HG02571 (cell line): ENCODE data around the gene GMPS.
"Not testable (repeated sequence)": the region's sequence is repeated elsewhere in the genome, so short reads cannot be mapped to it uniquely, and the experiment has no call there.

Experiments
- ATAC-seq: cut with Tn5 transposase; IDR thresholded peaks from one replicate; pipeline ENCODE4 v1.9.1; 2021; ENCODE audit warnings: mild to moderate bottlenecking, moderate library complexity; ENCODE audit not compliant: unreplicated experiment

Gene GMPS

GRCh38 chr3:155870133-155870944 is at the start of gene GMPS:
TSS of gene GMPS (plus strand) at chr3:155870650. CDS start at chr3:155870871, 221 bp downstream.
- peak; percentile 90 for ATAC-seq

DNA sequence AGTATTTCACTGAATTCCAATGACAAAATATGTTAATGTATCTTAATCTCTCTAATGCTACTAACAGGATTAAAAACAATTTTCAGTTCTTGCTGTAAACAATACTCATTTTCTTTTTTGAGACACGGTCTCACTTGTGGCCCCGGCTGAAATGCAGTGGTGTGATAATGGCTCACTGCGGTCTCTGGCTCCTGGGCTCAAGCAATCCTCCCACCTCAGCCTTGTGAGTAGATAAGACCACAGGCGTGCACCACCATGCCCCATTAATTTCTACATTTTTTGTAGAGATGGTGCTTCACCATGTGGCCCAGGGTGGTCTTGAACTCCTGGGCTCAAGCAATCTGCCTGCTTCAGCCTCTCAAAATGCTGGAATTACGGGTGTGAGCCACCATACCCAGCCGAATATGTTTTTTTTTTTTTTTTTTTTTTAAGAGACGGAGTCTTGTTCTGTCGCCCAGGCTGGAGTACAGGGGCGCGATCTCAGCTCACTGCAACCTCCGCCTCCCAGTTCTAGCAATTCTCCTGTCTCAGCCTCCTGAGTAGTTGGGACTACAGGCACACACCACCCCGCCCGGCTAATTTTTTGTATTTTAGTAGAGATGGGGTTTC is 41.9 kb upstream of the GMPS start:
- not testable (repeated sequence) for ATAC-seq

DNA sequence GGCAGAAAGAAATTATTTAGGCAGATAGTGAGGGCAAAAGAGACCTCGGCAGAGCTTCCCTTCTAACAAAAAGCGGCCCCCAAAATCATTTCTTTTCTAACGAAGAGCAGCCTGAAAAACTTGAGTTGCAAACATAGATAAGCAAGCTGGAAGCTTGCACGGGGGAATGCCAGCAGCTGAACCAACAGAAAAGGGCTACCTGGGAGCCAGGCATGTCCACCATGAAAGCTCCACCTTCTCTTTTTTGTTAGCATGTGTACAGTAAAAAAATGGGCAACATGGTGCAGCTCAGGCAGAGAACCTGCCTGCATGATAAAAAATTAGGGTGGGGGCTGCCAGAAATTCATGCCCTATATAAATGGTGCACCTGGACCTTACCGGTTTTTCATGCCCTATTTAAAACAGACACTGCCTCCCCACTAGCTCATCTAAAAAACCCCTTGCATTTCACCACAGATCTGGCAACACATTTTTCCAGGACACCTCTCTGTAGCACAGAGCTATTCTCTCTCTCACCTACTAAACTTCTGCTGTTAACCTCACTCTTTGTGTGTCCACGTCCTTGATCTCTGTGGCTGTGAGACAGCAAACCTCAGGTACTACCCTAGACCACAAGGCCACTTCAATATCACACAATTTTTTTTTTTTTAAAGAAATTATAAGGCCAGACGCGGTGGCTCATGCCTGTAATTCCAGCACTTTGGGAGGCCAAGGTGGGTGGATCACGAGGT is 34.9 kb upstream of the GMPS start:
- no peak for ATAC-seq

DNA sequence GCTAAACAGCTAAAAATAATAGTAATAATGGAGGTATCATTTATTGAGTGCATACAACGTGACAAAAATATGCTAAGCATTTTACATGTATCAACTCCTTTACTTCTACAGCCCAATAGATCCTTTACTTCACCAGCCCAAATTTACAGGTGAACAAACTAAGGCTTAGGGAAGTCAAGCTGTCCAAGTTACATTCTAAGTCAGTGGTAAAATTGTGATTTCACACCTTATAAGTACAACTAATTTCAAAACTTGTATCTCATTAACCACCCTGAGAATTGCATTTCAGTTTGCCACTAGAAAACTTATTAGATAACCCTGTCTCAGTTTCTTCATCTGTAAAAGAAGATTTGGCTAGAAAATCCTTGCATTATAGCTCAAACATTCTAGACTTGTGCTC is 26.9 kb upstream of the GMPS start:
- ATAC-seq: no peak

GRCh38 chr3:155846119-155846518 is 24.3 kb upstream of the GMPS start:
- no peak for ATAC-seq

- no peak for ATAC-seq
These were observed 22.5 kb upstream of the GMPS start for GRCh38 chr3:155847993-155848392.

- not testable (repeated sequence) for ATAC-seq
These were observed 21.0 kb upstream of the GMPS start for GRCh38 chr3:155849404-155849803.

- no peak for ATAC-seq
These were observed 18.1 kb upstream of the GMPS start for GRCh38 chr3:155852341-155852740.

DNA sequence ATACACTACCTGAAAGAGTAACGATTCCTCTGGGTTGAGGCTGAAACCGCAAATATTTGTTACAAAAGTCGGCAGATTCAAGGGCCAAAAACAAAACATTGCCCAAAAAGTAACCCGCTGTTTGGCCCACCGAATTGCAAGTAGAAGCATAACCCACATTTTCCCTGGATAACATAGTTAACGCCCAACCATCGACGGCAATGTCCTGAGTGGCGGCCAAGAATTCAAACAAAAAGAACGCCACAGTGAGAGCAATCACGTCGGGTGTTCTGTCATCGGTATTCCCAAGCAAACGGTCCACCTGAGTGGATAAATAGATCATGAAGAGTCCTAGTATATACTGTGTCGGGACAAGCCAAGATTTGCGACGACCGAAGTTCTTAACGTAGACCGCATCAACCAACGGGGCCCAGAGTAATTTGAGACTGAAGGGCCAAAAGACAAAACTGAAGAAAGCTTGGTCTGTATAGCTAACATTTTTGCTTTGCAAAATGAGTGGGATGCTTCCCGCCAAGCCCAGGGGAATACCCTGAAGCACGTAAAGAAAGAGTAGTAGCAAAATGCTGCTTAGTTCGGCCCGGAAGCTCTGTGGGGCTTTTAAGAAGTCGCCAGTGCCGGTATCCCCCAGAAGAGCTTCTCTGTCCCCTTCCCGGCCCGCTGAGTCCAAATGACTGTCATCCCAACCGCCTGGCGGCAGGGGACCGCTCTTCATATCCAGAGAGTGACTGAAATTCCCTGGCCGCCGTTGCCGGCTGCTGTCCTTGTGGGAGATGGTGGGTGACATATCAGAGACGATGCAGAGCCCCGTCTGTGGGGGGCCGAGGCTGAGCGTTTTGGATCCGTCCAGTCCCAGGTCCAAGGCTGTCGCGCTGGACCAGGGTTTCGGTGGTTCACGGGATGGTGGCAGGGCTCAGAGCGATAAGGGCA is 17.0 kb upstream of the GMPS start:
- peak; percentile 16 for ATAC-seq

- ATAC-seq: peak; percentile 94
These were observed 16.1 kb upstream of the GMPS start, which contains the start of gene SLC33A1 for GRCh38 chr3:155854141-155854940. TSS of gene SLC33A1 (minus strand) at chr3:155854427. CDS start at chr3:155853997, 430 bp downstream.

DNA sequence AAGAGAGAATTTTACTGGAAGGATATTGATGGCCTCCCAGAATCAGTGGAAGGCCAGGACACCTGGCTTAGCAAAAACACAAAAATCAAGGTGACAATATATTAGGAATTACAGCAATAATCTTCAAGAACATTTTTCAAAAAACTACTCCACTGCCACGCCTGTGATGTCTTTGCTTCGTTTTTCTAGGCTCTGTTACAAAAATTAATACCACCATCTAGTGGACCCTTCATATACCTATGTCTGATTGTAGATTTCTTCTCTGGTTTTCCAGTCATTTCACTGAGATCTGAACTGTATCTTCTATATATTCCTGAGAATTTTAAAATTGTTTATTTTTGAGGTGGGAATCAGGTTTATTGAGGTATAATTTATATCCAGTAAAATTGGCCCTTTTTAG is 10.6 kb upstream of the GMPS start:
- ATAC-seq: no peak

DNA sequence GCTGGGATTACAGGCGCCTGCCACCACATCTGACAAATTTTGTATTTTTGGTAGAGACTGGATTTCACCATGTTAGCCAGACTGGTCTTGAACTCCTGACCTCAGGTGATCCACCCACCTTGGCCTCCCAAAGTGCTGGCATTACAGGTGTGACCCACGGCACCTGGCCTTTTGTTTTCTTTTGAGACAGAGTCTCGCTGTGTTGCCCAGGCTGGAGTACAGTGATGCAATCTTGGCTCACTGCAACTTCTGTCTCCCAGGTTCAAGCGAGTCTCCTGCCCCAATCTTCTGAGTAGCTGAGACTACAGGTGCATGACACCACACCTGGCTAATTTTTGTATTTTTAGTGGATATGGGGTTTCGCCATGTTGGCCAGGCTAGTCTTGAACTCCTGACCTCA is 10.0 kb upstream of the GMPS start:
- not testable (repeated sequence) for ATAC-seq

DNA sequence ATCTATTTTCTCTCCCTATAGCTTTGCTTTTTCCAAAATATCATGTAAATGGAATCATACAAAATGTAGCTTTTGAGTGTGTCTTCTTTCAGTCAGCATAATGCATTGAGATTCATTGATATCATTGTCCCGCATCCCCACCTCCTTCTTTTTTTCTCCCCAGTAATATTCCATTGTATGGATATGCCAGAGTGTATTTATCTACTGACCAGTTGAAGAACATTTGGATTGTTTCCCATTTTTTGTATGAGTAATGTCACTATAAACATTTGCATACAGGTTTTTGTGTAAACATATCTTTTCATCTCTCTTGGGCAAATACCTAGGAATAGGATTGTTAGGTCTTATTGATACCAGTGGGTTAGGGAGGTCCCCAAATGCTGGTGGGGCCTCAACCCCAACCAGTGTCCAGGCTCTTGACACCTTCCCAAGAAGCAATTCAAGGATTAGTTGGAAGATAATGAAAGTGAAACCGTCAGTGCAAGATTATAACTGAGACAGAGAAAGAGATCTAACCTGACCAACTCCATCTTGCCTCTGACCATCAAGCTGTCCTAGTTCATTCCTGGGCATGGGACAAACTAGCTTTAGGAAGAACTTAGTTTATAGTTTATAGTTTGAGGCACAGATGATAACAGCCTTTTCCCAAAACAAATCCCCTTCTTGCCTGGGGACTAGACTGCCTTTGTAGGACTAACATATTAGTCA is 8.8 kb upstream of the GMPS start:
- ATAC-seq: no peak

DNA sequence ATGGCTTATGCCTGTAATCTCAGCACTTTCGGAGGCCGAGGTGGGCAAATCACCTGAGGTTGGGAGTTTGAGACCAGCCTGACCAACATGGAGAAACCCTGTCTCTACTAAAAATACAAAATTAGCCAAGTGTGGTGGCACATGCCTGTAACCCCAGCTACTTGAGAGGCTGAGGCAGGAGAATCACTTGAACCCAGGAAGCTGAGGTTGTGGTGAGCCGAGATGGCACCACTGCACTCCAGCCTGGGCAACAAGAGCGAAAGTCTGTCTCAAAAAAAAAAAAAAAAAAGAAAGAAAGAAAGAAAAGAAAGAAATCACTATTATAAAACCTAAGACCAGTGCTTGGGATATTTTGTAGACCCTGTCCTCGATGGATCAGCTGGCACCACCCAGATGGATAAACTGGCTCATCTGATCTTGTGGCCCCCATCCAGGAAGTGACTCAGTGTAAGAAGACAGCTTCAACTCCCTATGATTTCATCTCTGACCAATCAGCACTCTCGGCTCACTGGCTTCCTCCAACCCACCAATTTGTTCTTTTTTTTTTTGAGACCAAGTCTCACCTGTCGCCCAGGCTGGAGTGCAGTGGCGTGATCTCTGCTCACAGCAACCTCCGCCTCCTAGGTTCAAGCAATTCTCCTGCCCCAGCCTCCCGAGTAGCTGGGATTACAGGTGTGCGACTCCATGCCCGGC is 8.0 kb upstream of the GMPS start:
- not testable (repeated sequence) for ATAC-seq

GRCh38 chr3:155863072-155863784 is 7.2 kb upstream of the GMPS start:
- no peak for ATAC-seq

DNA sequence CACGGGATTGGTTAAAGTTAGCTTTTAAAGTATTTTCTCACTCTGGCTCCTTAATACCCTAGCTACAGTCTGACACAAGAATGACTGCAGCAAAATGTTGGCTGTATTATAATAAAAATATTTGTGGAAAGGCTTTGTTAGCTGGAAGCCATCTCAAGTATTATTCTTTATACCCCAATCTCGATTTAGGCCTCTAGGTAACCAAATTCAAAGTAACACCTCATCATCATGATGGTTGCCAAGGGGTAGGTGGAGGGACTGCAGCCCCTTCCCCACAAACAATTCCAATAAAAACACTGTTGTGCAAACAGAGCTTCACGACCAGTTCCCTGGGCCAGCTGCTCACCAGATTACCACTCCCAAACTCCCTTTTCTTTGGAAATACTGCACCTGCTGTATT is 759 bp upstream of the GMPS start:
- ATAC-seq: no peak

- peak; percentile 30 for ATAC-seq
These were observed 695 bp downstream of the GMPS start for GRCh38 chr3:155870945-155871745.
